Small intestine (tissue), 7 donors: ENCODE data around the gene RASSF6. TPM values are rescaled to one million over a fixed set of nuclear protein-coding genes. Genes with fewer than 3 reads are reported as not detected.

Source experiments
- DNase-seq, 2 donors: peaks; one replicate each; pipeline versions ENCODE4 v3.0.0 to v3.0.0-alpha.2; 2013
- FAIRE-seq: peaks from 2 replicates; lab custom pipeline; 2012; peaks lifted over from hg19 to GRCh38; lab: Jason Lieb, UNC
- H3K27ac ChIP-seq, 3 donors: one replicate each; pipeline ENCODE4 v1.5.1; 2013; ENCODE audit warnings: low read length in 2 of 3, mild to moderate bottlenecking in 2 of 3, control low read depth in 1 of 3, inconsistent platforms in 1 of 3, low read depth in 1 of 3, moderate library complexity in 1 of 3
- H3K27me3 ChIP-seq, 3 donors: one replicate each; pipeline ENCODE4 v1.6.1; 2013; ENCODE audit warnings: low read length in 3 of 3, inconsistent platforms in 1 of 3; ENCODE audit not compliant: control insufficient read depth in 3 of 3, insufficient read depth in 3 of 3
- H3K36me3 ChIP-seq, 3 donors: one replicate each; pipeline ENCODE4 v1.6.1; 2013; ENCODE audit warnings: low read length in 3 of 3, inconsistent platforms in 1 of 3, low read depth in 1 of 3, mild to moderate bottlenecking in 1 of 3, moderate library complexity in 1 of 3; ENCODE audit not compliant: control insufficient read depth in 3 of 3, insufficient read depth in 2 of 3
- H3K4me1 ChIP-seq, 3 donors: one replicate each; pipeline ENCODE4 v1.6.1; 2013; ENCODE audit warnings: low read length in 2 of 3, inconsistent platforms in 1 of 3, low read depth in 1 of 3, mild to moderate bottlenecking in 1 of 3, moderate library complexity in 1 of 3; ENCODE audit not compliant: control insufficient read depth in 3 of 3, insufficient read depth in 2 of 3
- H3K4me3 ChIP-seq, 3 donors: one replicate each; pipeline ENCODE4 v1.5.1; 2013; ENCODE audit warnings: low read length in 3 of 3, control low read depth in 1 of 3, inconsistent platforms in 1 of 3, low read depth in 1 of 3, mild to moderate bottlenecking in 1 of 3, moderate library complexity in 1 of 3
- H3K9me3 ChIP-seq, 2 donors: one replicate each; pipeline ENCODE4 v1.6.1; 2013; ENCODE audit warnings: low read depth in 1 of 2, low read length in 1 of 2; ENCODE audit not compliant: control insufficient read depth in 2 of 2, insufficient read depth in 1 of 2
- WGBS, 3 donors: extraction: QIAGEN DNeasy Blood & Tissue Kit; methylation state at CpG; one replicate each; pipeline ENCODE4 v1.1.7; 2013; 5-methylcytosine and 5-hydroxymethylcytosine counted together
- polyA plus RNA-seq, 4 donors: library from polyadenylated mRNA; stranded (reverse) in 3 of 4; unstranded in 1 of 4; fragments of 200-250 nt in 3 of 4; fragments of 120-200 nt in 1 of 4; gene quantifications; one replicate each; pipeline versions ENCODE4 v1.2.1 to v1.2.3, GENCODE V29; 2013
- donor health status: healthy with polysubstance abuse.
- donor health status: control.
- donor health status: control.
- donor health status: Bipolar disorder and iron deficiency.
- donor health status: healthy.

The RASSF6 gene
- polyA plus RNA-seq, 4 donors, result 4.1 to 18.2 (median 15.5) TPM

- FAIRE-seq, result peak; percentile 39
- 15 to 50% (median 32%) methylated on average over 3 of the region's 3 CpGs for WGBS, 3 donors
- DNase-seq, result peak; percentile 76 to 80
- H3K9me3 ChIP-seq, result no peaks in the 10 kb centered on the region
- no peaks in the 10 kb centered on the region for H3K27me3 ChIP-seq
- H3K27ac ChIP-seq, result peak overlapping the region; percentile 64 to 83 (median 80)
- peaks cover 2 to 57% (median 11%) of the 10 kb centered on the region in 3 donors for H3K4me1 ChIP-seq
- H3K36me3 ChIP-seq, result peaks cover 0 to 2% (median 2%) of the 10 kb centered on the region in 3 donors
- H3K4me3 ChIP-seq, result no peak overlapping the region
Observed at GRCh38 chr4:73608689-73609594, 11.3 kb downstream of the RASSF6 start.

GRCh38 chr4:73607375-73608033, 12.7 kb downstream of the RASSF6 start:
- Histone ChIP-seq H3K4me3 (no peak overlapping the region), H3K27ac (peak overlapping the region; percentile 28 to 69 (median 60)), H3K27me3 (no peaks in the 10 kb centered on the region), H3K36me3 (peaks cover 0 to 2% (median 2%) of the 10 kb centered on the region in 3 donors), H3K9me3 (no peaks in the 10 kb centered on the region), H3K4me1 (peaks cover 2 to 69% (median 11%) of the 10 kb centered on the region in 3 donors)
- FAIRE-seq (no peak), DNase-seq (peak; percentile 48 to 65)

GRCh38 chr4:73606465-73606974, 13.7 kb downstream of the RASSF6 start:
- peaks cover 7 to 74% (median 11%) of the 10 kb centered on the region in 3 donors for H3K4me1 ChIP-seq
- H3K4me3 ChIP-seq, result no peak overlapping the region
- DNase-seq, result peak; percentile 72 to 73
- H3K36me3 ChIP-seq, result peaks cover 0 to 2% (median 2%) of the 10 kb centered on the region in 3 donors
- no peaks in the 10 kb centered on the region for H3K9me3 ChIP-seq
- no peaks in the 10 kb centered on the region for H3K27me3 ChIP-seq
- FAIRE-seq, result no peak
- 30 to 64% (median 39%) methylated on average over 4 of the region's 4 CpGs for WGBS, 3 donors
- peak overlapping the region; percentile 28 to 80 (median 60) for H3K27ac ChIP-seq

- Histone ChIP-seq H3K27ac (peak overlapping the region; percentile 46 to 90 (median 65)), H3K36me3 (no peaks in the 10 kb centered on the region), H3K9me3 (no peaks in the 10 kb centered on the region), H3K27me3 (no peaks in the 10 kb centered on the region), H3K4me3 (no peak overlapping the region), H3K4me1 (peaks cover 10 to 69% (median 15%) of the 10 kb centered on the region in 3 donors)
- WGBS, 3 donors, result 62 to 68% (median 62%) methylated on average over 12 of the region's 12 CpGs
- peak in 1 of 2 donors; percentile 52 for DNase-seq
- FAIRE-seq, result no peak
Observed at GRCh38 chr4:73603854-73604584, 16.2 kb downstream of the RASSF6 start.

GRCh38 chr4:73603271-73603710, 16.9 kb downstream of the RASSF6 start:
- peak; percentile 92 for FAIRE-seq
- H3K36me3 ChIP-seq, result no peaks in the 10 kb centered on the region
- no peak overlapping the region for H3K4me3 ChIP-seq
- DNase-seq, result peak; percentile 93 to 96
- H3K9me3 ChIP-seq, result no peaks in the 10 kb centered on the region
- whole genome bisulfite sequencing, 3 donors, result 4 to 47% (median 26%) methylated on average over 3 of the region's 3 CpGs
- no peaks in the 10 kb centered on the region for H3K27me3 ChIP-seq
- H3K27ac ChIP-seq, result peak overlapping the region in 2 of 3 donors; percentile 48 to 90
- peaks cover 9 to 65% (median 11%) of the 10 kb centered on the region in 3 donors for H3K4me1 ChIP-seq

- FAIRE-seq, result no peak
Observed at GRCh38 chr4:73600954-73601353, 19.3 kb downstream of the RASSF6 start.

GRCh38 chr4:73599182-73599581, 21.1 kb downstream of the RASSF6 start:
- 12 to 36% (median 22%) methylated on average over 3 to 4 of the region's 4 CpGs for WGBS, 3 donors
- Histone ChIP-seq H3K4me1 (peaks cover 6 to 33% (median 9%) of the 10 kb centered on the region in 3 donors), H3K27ac (peak overlapping the region; percentile 59 to 76 (median 72)), H3K4me3 (no peak overlapping the region), H3K9me3 (no peaks in the 10 kb centered on the region), H3K27me3 (no peaks in the 10 kb centered on the region), H3K36me3 (peaks cover 0 to 4% (median 0%) of the 10 kb centered on the region in 3 donors)
- peak; percentile 93 to 97 for DNase-seq
- no peak for FAIRE-seq

More at GRCh38 chr4:73600954-73601353, 19.3 kb downstream of the RASSF6 start:
- Histone ChIP-seq H3K9me3 (no peaks in the 10 kb centered on the region), H3K4me1 (peaks cover 7 to 45% (median 9%) of the 10 kb centered on the region in 3 donors), H3K4me3 (no peak overlapping the region), H3K27ac (peak overlapping the region in 1 of 3 donors; percentile 72), H3K27me3 (no peaks in the 10 kb centered on the region), H3K36me3 (no peaks in the 10 kb centered on the region)
- DNase-seq, result no peak
